PFSK-1 (cell line): ENCODE measurements around the gene MCTP1.

Source experiments
- FOXP2 ChIP-seq: optimal IDR thresholded peaks from 2 replicates; pipeline ENCODE3; 2011; ENCODE audit warnings: borderline replicate concordance, control low read depth, inconsistent platforms; ENCODE audit not compliant: insufficient read depth; ENCODE audit errors: extremely low read length, extremely low read depth
- POLR2AphosphoS5 ChIP-seq: IDR thresholded peaks from 2 replicates; pipeline ENCODE4 v1.6.1; 2012; ENCODE audit warnings: low read depth, mild to moderate bottlenecking, control low read depth, low read length, moderate library complexity
- SIN3A ChIP-seq: IDR thresholded peaks from 2 replicates; pipeline ENCODE4 v1.6.1; 2012; ENCODE audit warnings: mild to moderate bottlenecking, low read length, moderate library complexity, borderline replicate concordance; ENCODE audit not compliant: insufficient read depth
- TAF1 ChIP-seq: IDR thresholded peaks from 2 replicates; pipeline ENCODE4 v1.6.1; 2012; ENCODE audit warnings: low read length, control low read depth, borderline replicate concordance; ENCODE audit not compliant: insufficient read depth
- TF ChIP-seq, protein P1 (sequence below), 2 experiments: IDR thresholded peaks; 2 replicates each; pipeline versions ENCODE4 v1.6.1 to v1.8.0; 2011 to 2012; ENCODE audit warnings: low read depth in 2 of 2, low read length in 2 of 2, control low read depth in 1 of 2, inconsistent platforms in 1 of 2, mild to moderate bottlenecking in 1 of 2, moderate library complexity in 1 of 2; ENCODE audit not compliant: insufficient read depth in 1 of 2

The MCTP1 gene

DNA sequence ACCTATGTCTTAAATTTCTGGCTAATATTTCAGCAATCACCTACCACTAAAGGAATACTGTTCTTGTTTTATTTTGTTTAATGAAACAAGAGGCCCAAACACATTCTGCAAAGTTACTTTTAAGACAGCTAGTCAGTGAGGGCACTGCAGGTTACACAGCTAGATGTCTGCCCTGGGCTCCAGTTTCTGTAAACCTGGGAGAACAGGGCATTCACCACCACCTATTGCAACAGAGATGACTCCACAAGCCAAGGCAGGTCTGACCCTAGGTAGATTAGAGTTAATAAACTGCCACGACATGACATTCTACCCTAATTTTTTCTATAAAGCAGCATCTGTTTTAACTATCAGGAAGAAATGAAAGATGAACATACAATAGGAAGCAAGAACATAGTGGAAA is 575.6 kb downstream of the MCTP1 start:
- no peak for TF ChIP-seq POLR2AphosphoS5
- no peak for TF ChIP-seq FOXP2
- no peak for TF ChIP-seq TAF1
- no peak for TF ChIP-seq SIN3A
- TF ChIP-seq, protein P1, sequence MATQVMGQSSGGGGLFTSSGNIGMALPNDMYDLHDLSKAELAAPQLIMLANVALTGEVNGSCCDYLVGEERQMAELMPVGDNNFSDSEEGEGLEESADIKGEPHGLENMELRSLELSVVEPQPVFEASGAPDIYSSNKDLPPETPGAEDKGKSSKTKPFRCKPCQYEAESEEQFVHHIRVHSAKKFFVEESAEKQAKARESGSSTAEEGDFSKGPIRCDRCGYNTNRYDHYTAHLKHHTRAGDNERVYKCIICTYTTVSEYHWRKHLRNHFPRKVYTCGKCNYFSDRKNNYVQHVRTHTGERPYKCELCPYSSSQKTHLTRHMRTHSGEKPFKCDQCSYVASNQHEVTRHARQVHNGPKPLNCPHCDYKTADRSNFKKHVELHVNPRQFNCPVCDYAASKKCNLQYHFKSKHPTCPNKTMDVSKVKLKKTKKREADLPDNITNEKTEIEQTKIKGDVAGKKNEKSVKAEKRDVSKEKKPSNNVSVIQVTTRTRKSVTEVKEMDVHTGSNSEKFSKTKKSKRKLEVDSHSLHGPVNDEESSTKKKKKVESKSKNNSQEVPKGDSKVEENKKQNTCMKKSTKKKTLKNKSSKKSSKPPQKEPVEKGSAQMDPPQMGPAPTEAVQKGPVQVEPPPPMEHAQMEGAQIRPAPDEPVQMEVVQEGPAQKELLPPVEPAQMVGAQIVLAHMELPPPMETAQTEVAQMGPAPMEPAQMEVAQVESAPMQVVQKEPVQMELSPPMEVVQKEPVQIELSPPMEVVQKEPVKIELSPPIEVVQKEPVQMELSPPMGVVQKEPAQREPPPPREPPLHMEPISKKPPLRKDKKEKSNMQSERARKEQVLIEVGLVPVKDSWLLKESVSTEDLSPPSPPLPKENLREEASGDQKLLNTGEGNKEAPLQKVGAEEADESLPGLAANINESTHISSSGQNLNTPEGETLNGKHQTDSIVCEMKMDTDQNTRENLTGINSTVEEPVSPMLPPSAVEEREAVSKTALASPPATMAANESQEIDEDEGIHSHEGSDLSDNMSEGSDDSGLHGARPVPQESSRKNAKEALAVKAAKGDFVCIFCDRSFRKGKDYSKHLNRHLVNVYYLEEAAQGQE (IDR thresholded peaks at IDR 0.05; ENCODE audit: insufficient read depth in 1 of 2, low read depth in 2 of 2, low read length in 2 of 2), result no peak

DNA sequence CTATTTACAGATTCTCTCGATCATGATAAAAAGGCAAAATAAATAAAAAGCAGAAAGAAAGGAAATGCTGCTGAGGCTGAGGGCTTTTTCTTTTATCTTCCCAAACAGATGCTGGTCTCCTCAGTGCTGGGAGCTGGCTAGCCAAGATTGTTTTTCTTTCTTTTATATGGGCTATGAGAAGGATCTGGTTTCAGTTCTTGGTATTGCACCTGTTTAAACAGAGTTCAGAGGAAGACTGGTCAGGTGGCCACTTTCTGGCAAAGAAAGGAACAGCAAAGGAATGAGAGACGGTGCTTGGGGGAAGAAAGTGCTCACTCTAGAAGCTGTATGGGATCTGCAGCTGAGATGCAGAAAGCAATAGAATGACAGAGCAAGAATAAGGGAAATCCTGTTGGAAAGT is 577.5 kb downstream of the MCTP1 start:
- TF ChIP-seq TAF1 (no peak), SIN3A (no peak), POLR2AphosphoS5 (no peak), FOXP2 (no peak)
- TF ChIP-seq, protein P1 (IDR thresholded peaks at IDR 0.05; ENCODE audit: insufficient read depth in 1 of 2, low read depth in 2 of 2, low read length in 2 of 2), result no peak

DNA sequence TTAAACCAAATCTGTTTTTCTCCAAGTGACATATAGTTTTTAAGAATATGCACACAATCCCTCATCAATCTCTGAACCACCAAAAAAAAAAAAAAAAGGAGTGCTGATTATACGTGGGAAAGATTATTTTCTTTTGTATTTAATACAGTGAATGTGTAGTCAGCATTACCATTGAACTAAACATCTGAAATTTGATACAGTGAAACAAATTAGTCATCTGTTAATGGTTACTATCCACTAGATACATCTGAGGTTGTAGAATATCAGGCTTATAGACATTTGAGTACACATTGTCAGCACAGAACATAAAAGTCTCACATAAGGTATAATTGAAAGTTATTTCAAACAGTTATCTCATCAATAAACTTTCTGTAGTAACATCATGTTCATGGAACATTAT is 579.5 kb downstream of the MCTP1 start:
- TF ChIP-seq, protein P1 (IDR thresholded peaks at IDR 0.05; ENCODE audit: insufficient read depth in 1 of 2, low read depth in 2 of 2, low read length in 2 of 2), result no peak
- TF ChIP-seq SIN3A (no peak), POLR2AphosphoS5 (no peak), FOXP2 (no peak), TAF1 (no peak)

DNA sequence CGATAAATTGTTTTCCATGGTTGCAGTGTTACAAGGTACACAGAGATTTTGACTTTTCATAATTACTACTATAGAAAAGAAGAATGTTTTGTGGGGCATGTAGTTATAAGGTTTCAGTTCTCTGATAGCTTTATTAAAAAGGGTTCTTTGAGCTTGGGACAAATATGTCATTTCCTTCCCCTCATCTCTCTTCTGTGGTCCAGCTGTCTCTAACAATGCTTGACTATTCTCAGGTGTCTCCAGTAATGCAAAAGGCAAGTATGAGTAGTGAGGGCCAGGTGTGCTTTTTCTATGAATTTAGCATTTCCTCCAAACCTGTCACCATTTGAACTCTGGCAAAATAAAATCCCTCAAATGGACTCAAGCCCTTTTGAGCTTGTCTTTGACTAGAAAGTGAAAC is 582.2 kb downstream of the MCTP1 start:
- TF ChIP-seq POLR2AphosphoS5 (no peak), TAF1 (no peak), FOXP2 (no peak), SIN3A (no peak)
- TF ChIP-seq, protein P1 (IDR thresholded peaks at IDR 0.05; ENCODE audit: insufficient read depth in 1 of 2, low read depth in 2 of 2, low read length in 2 of 2), result no peak

DNA sequence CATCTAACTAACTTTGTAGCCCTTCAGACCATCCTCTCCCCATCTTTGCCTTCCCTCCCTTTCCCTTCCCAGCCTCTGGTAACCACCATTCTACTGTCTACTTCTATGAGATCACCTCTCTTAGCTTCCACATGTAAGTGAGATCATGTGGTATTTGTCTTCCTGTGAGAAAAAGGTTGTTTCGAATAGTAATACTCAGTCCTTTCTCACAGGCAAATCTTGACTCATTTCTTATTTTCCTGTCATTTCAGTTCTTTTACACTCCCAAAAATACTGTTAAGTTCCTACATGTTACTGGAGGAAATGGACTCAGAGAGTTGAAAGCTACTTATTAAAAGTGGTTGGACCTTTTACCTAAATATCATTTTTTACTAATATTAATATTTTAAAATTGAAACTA is 584.3 kb downstream of the MCTP1 start:
- no peak for TF ChIP-seq POLR2AphosphoS5
- no peak for TF ChIP-seq TAF1
